Measurements from ENCODE around the gene PPFIA3. TPM values are rescaled to one million over a fixed set of nuclear protein-coding genes. Genes with fewer than 3 reads are reported as not detected.
"Not testable (repeated sequence)": the region's sequence is repeated elsewhere in the genome, so short reads cannot be mapped to it uniquely, and the experiment has no call there.

PPFIA3 gene
- total RNA-seq, 1 donor from 2014 or later, result 3.1 TPM

DNA sequence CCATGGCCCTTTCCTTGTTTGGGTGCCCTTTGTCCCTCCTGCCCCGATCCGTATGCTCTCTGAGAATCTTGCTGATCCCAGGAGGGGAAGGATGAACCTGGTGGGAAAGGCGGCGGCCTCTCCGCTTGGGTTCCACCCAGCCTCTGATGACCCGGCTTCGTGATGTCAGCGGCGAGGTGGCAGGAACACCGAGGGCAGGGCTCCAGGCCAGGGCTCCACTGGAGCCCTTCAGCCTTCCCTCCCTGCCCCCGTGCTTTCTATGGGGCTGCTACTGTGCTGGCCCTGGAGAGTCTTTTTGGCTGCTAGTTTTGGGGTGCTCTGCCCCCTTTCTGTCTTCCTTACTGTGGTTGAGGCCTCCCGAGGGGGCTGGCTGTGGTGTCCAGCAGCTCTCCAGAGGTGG is 17.0 kb upstream of the PPFIA3 start:
- no peak for DNase-seq (ENCODE audit: low spot score)

DNA sequence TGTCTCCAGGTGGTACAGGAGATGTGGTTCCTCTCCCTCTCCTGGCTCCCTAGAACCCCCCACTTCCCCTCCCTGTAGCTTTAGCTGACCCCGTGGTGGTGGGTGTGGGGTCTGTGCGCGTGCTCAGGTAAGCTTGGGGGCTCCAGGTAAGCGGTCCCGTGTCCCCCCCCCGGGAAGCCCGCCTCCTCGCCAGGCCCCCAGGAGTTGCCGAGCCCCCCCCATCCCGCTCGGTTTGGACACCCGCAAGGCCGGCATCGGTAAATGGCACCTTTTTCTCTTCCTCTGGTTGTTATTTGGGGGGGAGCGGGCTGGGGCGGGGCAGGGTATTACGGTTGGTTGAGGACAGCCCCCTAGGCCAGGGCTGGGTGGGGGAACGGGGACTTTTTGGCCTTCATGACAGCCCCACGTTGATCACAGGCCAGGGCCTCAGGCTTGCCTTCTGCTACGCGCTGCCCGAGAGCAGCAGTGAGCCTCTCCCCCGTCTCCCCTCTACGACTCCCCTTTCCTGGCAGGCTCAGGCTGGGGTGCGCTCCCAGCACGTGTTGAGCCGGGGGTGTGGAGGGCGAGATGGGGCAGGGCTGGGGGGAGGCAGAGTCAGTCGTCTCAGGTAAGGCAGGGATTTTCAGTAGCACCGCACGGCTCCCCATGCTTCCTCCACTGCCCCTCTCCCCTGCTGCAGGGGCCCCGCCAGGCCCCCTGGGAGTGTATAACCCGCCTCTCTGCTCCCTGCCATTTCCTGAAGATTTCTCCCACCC is 15.8 kb upstream of the PPFIA3 start:
- no peak for DNase-seq (ENCODE audit: low spot score)

DNA sequence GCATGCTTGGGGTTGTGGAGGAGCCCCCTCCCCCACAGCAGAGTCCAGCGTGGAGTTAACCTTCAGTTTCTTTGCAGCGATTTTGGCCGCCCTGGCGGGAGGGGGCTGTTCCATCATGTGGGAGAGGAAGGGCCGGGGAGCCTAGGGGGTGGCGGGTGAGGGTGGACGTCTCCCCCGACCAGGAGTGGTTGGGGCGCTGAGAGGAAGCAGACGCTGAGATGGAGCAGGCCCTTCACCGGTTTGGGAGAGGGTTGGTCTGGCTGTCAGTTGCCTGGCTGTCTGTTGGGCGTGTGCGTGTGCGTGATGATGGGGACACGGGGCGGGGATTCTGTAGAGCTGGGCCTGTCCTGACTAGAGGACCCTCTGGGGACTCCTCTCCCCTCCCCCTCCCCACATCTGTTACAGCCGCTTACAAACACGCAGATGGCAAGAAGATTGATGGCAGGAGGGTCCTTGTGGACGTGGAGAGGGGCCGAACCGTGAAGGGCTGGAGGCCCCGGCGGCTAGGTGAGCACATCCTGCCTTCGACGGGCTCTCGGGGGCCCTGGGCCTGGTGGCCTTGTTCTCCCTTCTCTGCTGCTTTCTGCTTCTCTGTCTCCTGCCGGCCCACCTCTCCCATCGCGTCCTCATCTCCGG is 15.0 kb upstream of the PPFIA3 start:
- no peak for DNase-seq (ENCODE audit: low spot score)

DNA sequence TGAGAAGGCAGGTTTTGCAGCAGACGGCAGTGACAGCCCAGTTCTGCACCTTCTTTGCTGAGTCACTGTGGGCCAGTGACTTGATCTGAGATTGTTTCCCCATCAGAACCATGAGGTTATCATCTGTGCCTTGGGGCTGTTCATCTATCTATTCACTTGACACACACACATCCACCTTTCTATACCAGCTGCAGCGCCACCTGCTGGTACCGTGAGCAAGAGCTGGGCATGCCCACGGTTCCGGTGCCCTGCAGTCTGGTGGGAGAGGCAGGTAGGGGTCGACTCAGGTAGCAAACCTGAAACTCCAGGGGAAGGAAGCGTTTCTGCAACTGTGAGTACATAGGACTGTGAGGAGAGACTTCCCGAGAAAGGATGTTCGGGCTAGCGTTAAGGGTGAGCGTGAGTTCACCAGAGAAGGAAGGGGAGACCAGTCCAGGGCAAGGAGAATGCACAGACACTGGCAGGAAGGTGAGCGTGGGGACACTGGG is 12.7 kb upstream of the PPFIA3 start:
- DNase-seq (ENCODE audit: low spot score), result no peak

DNA sequence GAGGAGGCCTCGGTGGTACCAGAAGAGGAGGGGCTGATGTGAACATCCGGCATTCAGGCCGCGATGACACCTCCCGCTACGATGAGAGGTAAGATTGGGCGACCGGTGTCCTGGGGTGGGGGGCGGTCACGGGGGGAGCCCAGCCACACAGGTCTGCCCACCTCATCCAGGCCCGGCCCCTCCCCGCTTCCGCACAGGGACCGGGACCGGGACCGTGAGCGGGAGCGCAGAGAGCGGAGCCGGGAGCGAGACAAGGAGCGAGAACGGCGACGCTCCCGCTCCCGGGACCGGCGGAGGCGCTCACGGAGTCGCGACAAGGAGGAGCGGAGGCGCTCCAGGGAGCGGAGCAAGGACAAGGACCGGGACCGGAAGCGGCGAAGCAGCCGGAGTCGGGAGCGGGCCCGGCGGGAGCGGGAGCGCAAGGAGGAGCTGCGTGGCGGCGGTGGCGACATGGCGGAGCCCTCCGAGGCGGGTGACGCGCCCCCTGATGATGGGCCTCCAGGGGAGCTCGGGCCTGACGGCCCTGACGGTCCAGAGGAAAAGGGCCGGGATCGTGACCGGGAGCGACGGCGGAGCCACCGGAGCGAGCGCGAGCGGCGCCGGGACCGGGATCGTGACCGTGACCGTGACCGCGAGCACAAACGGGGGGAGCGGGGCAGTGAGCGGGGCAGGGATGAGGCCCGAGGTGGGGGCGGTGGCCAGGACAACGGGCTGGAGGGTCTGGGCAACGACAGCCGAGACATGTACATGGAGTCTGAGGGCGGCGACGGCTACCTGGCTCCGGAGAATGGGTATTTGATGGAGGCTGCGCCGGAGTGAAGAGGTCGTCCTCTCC is 11.5 kb upstream of the PPFIA3 start:
- DNase-seq (ENCODE audit: low spot score), result no peak

DNA sequence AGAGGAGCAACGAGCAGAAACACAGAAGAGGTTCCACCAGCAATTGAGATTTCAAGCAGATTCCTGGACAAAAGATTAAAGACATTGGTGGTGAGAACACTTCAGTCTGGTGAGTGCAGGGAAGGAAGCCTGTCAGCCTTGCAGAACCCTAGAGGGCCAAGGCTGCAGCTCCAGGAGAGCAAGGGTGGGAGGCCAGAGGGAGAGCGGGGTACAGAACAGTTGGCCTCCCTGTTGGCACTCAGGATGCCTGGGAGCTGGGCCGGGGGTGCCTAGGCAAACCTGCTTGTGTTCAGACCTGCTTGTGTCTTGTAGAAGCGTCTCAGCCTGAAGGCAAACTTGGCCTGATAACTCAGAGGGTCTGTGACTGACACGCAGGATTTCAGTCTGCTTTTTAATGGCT is 10.3 kb upstream of the PPFIA3 start:
- no peak for DNase-seq (ENCODE audit: low spot score)

DNA sequence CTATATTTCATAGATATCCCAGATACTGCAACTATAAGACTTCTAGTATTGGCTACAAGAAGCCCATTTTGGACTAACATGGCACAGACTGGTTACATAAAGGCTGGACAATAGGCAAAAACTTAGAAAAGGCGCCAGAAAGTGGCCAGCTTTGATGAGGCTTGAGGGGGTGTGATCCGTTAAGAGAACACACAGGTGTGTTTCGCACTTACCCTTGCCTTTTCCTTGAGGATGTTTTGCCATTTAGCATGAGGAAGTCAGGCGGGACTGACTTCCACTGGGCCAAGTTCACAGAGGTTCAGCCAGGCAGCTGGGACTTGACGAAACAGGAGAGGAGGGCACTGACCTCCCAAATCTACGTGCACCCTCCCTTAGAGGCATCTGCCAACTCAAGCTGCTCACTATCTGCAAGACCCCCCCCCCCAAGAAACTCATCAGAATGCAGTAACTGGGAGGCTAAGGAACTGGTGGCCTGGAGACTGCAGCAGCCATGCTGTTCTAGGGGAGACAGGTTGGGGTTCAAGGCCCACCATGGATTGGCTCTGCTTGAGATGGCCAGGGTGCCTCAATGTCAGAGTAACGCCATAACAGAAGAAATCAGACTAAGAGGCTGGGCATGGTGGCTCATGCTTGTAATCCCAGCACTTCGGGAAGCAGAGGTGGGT is 9.6 kb upstream of the PPFIA3 start:
- DNase-seq (ENCODE audit: low spot score), result no peak

DNA sequence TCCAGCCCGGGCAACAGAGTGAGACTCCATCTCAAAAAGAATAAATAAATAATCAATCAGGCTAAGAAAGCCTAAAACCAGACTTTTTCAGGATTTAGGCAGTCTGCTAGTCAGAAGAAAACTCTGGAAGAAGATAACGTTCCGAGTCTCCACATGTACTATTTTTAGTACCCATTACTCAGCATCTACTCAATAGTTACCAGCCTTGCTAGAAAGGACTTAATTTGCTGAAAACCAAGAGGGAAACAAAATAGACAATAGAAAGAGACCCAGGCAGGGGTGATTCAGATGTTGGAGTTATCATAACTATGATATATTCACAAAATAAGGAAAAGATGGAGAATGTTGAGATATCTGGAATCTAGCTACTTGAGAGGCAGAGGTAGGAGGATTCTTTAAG is 8.8 kb upstream of the PPFIA3 start:
- DNase-seq (ENCODE audit: low spot score), result no peak

DNA sequence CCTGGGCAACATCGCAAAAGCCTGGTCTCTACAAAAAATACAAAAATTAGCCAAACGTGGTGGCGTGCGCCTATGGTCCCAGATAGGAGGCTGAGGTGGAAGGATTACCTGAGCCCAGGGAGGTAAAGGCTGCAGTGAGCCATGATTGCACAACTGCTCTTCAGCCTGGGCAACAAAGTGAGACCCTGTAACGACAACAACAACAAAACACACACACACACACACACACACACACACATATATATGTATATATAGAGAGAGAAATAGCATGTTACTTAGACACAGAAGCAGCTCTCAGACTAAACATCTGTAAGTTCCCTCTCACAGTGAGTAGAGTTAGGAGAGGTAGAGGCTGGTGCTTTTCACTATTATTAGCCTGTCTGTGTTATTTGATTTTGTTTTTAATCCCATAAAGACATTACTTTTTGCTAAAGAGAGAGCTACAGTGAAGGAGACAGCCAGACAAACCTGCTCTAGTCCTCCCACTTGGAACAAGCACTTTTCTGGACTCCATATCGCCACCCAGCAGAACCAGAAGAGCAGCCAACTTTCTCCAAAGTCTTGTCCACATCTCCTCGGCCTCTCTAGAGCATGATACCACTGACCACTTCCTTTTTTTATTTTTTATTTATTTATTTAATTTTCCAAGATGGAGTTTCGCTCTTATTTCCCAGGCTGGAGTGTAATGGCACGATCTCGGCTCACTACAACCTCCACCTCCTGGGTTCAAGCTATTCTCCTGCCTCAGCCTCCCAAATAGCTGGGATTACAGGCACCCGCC is 7.9 kb upstream of the PPFIA3 start:
- no peak for DNase-seq (ENCODE audit: low spot score)

DNA sequence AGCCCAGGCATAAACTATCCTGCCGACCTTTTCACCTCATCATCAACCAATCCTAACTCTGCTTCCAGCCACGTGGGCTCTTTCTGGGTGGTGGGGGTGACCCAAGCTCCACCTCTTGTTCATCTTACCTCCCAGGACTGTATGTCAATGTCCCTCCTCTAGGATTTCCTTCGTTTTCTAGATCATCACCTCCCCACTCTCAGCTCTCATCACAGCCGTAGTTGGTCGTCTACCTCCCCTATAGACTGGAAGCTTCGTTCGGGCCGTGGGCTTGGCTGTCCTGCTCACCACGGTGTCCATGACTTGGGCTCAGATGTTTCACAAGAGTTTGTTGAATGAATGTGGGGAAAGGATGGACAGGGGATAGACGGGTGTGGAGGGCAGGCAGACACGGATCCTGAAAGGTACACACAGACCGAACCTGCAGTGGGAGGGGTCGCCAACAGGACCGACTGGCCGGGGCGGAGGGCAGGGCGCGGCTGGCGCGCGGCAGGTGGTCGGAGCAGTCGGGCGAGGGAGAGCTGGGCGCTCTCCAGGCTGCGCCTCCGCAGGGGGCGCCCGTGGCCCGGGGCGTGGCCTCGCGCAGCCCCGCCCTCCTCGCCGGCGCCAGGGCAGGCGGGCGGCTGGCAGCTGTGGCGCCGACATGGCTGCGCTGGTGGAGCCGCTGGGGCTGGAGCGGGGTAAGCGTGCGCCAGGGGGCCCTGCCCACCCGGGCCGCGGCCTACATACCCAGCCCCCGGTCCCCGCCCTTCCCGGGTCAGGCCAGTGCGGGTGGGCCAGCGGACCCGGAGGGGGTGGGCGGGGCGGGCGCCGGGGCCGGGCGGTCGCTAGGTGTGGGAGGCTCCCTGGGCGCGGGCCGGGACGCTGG is 5.3 kb upstream of the PPFIA3 start, which contains the start of gene LIN7B:
LIN7B (plus strand) TSS at position 609 of the 868 bp plus-strand sequence; CDS start at position 644, 35 bp downstream.
- DNase-seq (ENCODE audit: low spot score), result no peak

DNA sequence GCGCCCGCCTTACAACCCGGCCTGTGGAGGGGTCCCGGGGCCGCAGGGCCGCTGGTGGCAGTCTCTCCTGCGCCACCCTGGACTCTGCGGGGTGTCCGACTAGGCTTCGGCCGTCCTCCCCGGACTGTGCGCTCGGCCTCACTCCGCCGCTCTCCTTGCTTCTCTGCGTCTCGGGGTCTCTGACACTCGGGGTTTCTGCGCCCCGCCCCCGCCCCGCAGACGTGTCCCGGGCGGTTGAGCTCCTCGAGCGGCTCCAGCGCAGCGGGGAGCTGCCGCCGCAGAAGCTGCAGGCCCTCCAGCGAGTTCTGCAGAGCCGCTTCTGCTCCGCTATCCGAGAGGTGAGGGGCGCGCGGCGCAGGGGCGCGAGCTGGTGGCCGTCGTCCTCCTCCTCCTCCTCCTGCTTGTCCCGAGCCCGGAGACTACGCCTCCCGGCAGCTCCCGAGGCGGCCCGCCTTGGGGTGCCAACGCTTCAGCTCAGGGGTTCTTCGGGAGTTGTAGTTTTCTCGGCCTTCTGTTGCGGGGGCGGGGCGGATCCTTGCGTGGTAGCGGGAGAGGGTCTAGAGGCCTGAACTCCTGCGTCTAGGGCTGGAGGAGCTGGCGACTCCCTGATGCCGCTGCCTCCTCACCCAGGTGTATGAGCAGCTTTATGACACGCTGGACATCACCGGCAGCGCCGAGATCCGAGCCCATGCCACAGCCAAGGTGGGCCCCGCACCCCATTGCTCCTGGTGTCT is 4.5 kb upstream of the PPFIA3 start:
- no peak for DNase-seq (ENCODE audit: low spot score)

DNA sequence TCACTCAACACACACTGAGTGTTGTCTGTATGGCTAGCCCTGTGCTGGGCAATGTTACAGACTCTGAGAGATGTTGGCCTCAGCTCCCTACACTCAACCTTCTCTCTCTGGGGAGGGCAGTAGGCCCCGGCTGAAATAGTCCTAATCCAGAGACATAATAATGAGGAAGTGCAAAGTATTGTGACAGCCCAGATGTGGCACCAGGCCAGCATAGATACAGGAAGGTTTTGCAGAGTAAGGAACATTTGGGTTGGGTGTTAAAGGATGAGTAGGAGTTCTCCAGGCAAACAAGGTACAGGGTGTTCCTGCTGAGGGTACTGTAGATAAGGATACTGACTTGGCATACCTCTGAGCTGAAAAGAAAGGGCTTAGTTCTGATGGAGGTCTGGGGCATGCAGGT is 2.8 kb upstream of the PPFIA3 start:
- DNase-seq (ENCODE audit: low spot score), result no peak

DNA sequence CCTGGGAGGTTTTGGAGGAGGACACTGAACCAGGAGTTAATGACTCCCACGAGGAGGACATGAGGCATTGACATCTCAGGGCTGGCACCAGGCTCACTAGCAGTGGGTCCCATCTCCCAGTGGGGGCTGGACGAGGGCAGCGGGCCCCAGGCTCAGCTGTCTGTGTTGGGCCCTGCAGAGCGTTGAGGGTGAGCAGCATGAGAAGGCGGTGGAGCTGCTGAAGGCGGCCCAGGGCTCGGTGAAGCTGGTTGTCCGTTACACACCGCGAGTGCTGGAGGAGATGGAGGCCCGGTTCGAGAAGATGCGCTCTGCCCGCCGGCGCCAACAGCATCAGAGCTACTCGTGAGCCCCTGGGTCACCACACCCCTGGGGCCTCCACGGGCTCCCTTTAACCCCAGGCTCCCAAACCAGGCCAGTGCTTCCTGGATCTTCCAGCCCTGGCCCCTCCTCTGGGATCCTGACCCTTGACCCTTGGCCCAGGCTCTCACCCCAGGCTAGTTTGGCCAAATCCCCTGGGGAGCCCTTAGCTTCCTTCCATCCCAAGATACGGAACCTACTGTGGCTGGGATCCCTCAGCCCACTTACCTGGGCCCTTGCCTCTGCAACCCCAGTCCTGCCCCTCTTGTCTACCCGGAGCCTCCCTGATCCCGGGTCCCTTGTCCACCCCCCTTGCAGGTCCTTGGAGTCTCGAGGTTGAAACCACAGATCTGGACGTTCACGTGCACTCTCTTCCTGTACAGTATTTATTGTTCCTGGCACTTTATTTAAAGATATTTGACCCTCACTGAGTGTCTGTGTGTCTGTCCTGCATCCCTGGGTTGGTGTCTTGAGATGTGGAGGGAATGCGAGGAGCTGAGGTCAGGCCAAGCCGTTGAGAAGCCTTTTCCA is 1.4 kb upstream of the PPFIA3 start:
- no peak for DNase-seq (ENCODE audit: low spot score)

DNA sequence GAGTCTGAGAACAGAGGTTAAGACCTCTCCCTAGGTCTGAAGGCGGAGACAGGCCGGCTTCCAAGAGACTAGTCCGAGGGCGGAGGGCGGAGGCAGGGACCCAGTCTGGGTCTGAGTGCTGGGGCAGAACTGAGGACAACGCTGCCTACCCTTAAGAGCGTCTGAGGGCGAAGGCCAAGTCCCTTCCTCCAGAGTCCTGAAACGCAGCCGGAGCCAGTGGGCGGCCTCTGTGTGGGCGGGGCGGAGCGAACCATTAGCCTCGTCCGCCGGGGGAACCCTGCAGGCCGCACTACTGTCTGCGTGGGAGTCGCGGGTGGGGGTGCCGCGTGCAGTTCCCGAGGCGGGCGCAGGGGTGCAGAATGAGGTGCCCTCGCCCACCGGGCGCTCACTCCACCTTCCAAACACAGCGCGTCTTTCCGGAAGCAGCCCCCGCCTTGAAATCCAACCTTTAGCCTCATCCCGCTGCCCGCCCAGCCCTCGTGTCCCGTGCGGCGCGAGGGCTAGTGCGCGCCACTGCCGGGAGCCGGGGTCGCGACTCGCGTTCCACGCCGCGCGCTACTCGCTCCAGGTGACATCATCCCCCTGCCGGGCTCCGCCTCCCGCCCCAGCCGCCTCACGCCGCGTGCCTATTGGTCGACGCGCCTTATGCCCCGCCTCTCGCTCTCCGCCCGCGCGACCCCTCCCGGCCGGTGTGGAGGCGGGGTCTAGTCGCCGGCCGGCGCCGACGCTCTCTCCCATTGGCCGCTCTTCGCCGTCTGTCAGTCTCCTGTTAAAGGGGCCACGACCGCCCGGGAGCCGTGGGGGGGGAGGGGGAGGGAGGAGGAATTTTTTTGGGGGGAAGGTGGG is 556 bp upstream of the PPFIA3 start, which contains the start of gene C19orf73:
C19orf73 (minus strand) TSS at position 579 of the 846 bp plus-strand sequence; CDS start at position 458, 121 bp downstream.
- peak; percentile 98 for DNase-seq (ENCODE audit: low spot score)

DNA sequence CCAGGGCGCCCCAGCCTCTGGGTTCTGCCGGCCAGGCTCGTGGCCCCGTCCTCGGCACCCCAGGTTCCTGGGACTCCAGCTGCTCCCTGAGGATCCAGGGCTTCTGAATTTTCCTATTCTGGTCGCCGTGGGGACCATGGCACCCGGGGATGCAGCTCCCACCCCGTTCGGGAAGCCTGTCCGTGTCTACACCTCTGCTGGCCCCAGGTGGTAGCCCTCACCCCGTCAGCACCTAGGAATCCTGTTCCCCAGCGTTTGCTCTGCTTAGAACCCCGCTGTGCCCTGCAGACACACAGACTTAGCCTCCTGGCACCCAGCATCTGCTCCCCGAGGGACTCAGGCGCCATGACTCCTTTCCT is 960 bp downstream of the PPFIA3 start:
- DNase-seq (ENCODE audit: low spot score), result no peak

DNA sequence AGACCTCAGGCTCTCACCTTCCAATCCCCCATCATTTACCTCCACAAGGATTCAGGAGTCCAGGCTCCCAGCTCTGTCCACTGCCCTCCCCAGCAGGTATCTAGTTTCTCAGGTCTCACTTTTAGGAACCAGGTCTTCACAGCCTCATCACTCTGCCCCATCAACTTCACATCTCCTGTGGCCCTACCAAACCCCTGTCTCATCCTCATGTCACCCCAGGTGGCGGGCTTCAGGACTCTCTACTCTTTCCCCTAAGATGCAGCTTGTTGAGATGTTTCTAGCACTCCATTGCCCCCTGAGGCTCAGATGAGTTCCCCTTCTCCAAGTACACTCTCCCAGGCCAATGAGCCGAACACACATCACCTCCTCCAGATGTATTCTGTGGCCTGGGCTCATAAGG is 1.5 kb downstream of the PPFIA3 start:
- no peak for DNase-seq (ENCODE audit: low spot score)

DNA sequence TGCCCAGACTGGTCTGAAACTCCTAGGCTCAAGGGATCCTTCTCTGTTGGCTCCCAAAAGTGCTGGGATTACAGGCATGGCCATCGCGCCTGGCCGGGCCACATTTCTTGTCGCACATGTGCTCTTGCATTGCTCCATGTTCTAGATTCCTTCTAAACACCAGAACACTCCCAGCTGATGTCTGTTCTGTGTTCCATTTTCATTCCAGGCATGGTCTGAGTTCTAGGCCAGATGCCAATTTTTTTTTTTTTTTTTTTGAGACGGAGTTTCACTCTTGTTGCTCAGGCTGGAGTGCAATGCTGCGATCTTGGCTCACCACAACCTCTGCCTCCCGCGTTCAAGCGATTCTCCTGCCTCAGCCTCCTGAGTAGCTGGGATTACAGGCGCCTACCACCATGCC is 2.5 kb downstream of the PPFIA3 start:
- DNase-seq (ENCODE audit: low spot score), result not testable (repeated sequence)
